WTC11 (cell line): Measurements from ENCODE around the gene OSTN. TPM values are rescaled to one million over a fixed set of nuclear protein-coding genes. Genes with fewer than 3 reads are reported as not detected.

Experiments used
- ATAC-seq: fragments of 200-7000 bp; cut with Tn5 transposase; 2 replicates; pipeline ENCODE4 v1.10.0; 2021; ENCODE audit warnings: mild to moderate bottlenecking, moderate library complexity
- CTCF ChIA-PET: fragments of 300-600 bp; sonication (Branson Sonifier 250); formaldehyde crosslinking; loops from one replicate; lab custom pipeline; 2021; ENCODE audit warnings: antibody characterized with exemption; lab: Charles Lee
- POLR2A ChIA-PET: fragments of 350-600 bp; sonication (Branson Sonifier 250); formaldehyde crosslinking; loops from one replicate; lab custom pipeline; 2021; ENCODE audit warnings: antibody characterized with exemption; lab: Charles Lee
- DNase-seq: peaks from one replicate; pipeline ENCODE4 v3.0.0; 2021; ENCODE audit warnings: low spot score
- H3K27ac Mint-ChIP-seq: 2 replicates; pipeline ENCODE4 v1.8.0; 2021; ENCODE audit warnings: mixed read lengths
- H3K27me3 Mint-ChIP-seq: 2 replicates; pipeline ENCODE4 v1.8.0; 2021; ENCODE audit warnings: low read depth, mild to moderate bottlenecking, moderate library complexity, mixed read lengths
- H3K36me3 Mint-ChIP-seq: 2 replicates; pipeline ENCODE4 v1.8.0; 2021; ENCODE audit warnings: mixed read lengths
- H3K4me1 Mint-ChIP-seq: 2 replicates; pipeline ENCODE4 v1.8.0; 2022; ENCODE audit warnings: mixed read lengths
- H3K4me3 Mint-ChIP-seq: 2 replicates; pipeline ENCODE4 v1.8.0; 2021; ENCODE audit warnings: mild to moderate bottlenecking, moderate library complexity, mixed read lengths
- H3K9me3 Mint-ChIP-seq: 2 replicates; pipeline ENCODE4 v1.8.0; 2021; ENCODE audit warnings: mixed read lengths
- ATF1 ChIP-seq: sonication (generic); formaldehyde crosslinking; IDR thresholded peaks from 2 replicates; pipeline ENCODE4 v1.8.1; 2023; ENCODE audit warnings: mild to moderate bottlenecking, moderate library complexity, missing genetic modification reagents
- CREM ChIP-seq: sonication (generic); formaldehyde crosslinking; IDR thresholded peaks from 2 replicates; pipeline ENCODE4 v1.8.1; 2022; ENCODE audit warnings: mild to moderate bottlenecking, missing genetic modification reagents, moderate library complexity
- EMX1 ChIP-seq: fragments of 250-450 bp; sonication (Bioruptor Pico); IDR thresholded peaks from 2 replicates; pipeline ENCODE4 v1.8.0; 2021; ENCODE audit warnings: mild to moderate bottlenecking
- GABPB1 ChIP-seq: sonication (generic); formaldehyde crosslinking; IDR thresholded peaks from 2 replicates; pipeline ENCODE4 v1.8.1; 2023; ENCODE audit warnings: mild to moderate bottlenecking, missing genetic modification reagents
- GTF2I ChIP-seq: fragments of 250-450 bp; sonication (Bioruptor Pico); conservative IDR thresholded peaks from 2 replicates; pipeline ENCODE4 v1.4.0; 2021; ENCODE audit warnings: mild to moderate bottlenecking
- KAT7 ChIP-seq: sonication (generic); formaldehyde crosslinking; IDR thresholded peaks from 2 replicates; pipeline ENCODE4 v1.8.1; 2023; ENCODE audit warnings: missing genetic modification reagents, mild to moderate bottlenecking, borderline replicate concordance
- NFYB ChIP-seq: sonication (generic); formaldehyde crosslinking; conservative IDR thresholded peaks from 2 replicates; pipeline ENCODE4 v1.8.0; 2022; ENCODE audit warnings: low read depth, missing genetic modification reagents
- NR2C2 ChIP-seq: sonication (generic); formaldehyde crosslinking; IDR thresholded peaks from 2 replicates; pipeline ENCODE4 v1.8.0; 2022; ENCODE audit warnings: mild to moderate bottlenecking, missing genetic modification reagents
- NR3C1 ChIP-seq: sonication (generic); formaldehyde crosslinking; conservative IDR thresholded peaks from 2 replicates; pipeline ENCODE4 v1.8.1; 2023; ENCODE audit warnings: low read depth, mild to moderate bottlenecking, missing genetic modification reagents
- PRRX2 ChIP-seq: fragments of 250-450 bp; sonication (Bioruptor Pico); IDR thresholded peaks from 2 replicates; pipeline ENCODE4 v1.8.0; 2021; ENCODE audit warnings: mild to moderate bottlenecking
- SP1 ChIP-seq: sonication (generic); formaldehyde crosslinking; conservative IDR thresholded peaks from 2 replicates; pipeline ENCODE4 v1.8.1; 2022; ENCODE audit warnings: missing genetic modification reagents
- TEAD1 ChIP-seq: sonication (generic); formaldehyde crosslinking; IDR thresholded peaks from 2 replicates; pipeline ENCODE4 v1.8.0; 2022; ENCODE audit warnings: mild to moderate bottlenecking, missing genetic modification reagents
- ZBTB21 ChIP-seq: sonication (generic); formaldehyde crosslinking; IDR thresholded peaks from 2 replicates; pipeline ENCODE4 v1.8.1; 2023; ENCODE audit warnings: mild to moderate bottlenecking, missing genetic modification reagents, borderline replicate concordance
- ZNF317 ChIP-seq: sonication (generic); formaldehyde crosslinking; IDR thresholded peaks from 2 replicates; pipeline ENCODE4 v1.8.1; 2023; ENCODE audit warnings: low read depth, mild to moderate bottlenecking, moderate library complexity, missing genetic modification reagents, borderline replicate concordance
- total RNA-seq: library from RNA; stranded (reverse); gene quantifications from 3 replicates; pipeline ENCODE4 v1.2.3, GENCODE V29; 2021
- TF ChIP-seq, protein P1 (sequence below): sonication (generic); formaldehyde crosslinking; IDR thresholded peaks from 2 replicates; pipeline ENCODE4 v1.8.0; 2022; ENCODE audit warnings: mild to moderate bottlenecking, missing genetic modification reagents
- TF ChIP-seq, protein P2 (sequence below): fragments of 250-450 bp; sonication (Bioruptor Pico); IDR thresholded peaks from 2 replicates; pipeline ENCODE4 v1.9.0; 2021; ENCODE audit warnings: moderate library complexity, mild to moderate bottlenecking, inconsistent platforms, borderline replicate concordance
- TF ChIP-seq, protein P3 (sequence below): sonication (generic); formaldehyde crosslinking; conservative IDR thresholded peaks from 2 replicates; pipeline ENCODE4 v1.8.1; 2022; ENCODE audit warnings: mild to moderate bottlenecking, missing genetic modification reagents
- TF ChIP-seq, protein P4 (sequence below): fragments of 250-450 bp; sonication (Bioruptor Pico); IDR thresholded peaks from 2 replicates; pipeline ENCODE4 v1.9.0; 2021; ENCODE audit warnings: mild to moderate bottlenecking
- TF ChIP-seq, protein P5 (sequence below): sonication (generic); formaldehyde crosslinking; IDR thresholded peaks from 2 replicates; pipeline ENCODE4 v1.8.1; 2023; ENCODE audit warnings: mild to moderate bottlenecking, missing genetic modification reagents
- TF ChIP-seq, protein P6 (sequence below): sonication (generic); formaldehyde crosslinking; IDR thresholded peaks from 2 replicates; pipeline ENCODE4 v1.8.1; 2023; ENCODE audit warnings: mild to moderate bottlenecking, missing genetic modification reagents, moderate library complexity

The OSTN gene
- total RNA-seq, 1 experiment from 2014 or later: not detected

DNA sequence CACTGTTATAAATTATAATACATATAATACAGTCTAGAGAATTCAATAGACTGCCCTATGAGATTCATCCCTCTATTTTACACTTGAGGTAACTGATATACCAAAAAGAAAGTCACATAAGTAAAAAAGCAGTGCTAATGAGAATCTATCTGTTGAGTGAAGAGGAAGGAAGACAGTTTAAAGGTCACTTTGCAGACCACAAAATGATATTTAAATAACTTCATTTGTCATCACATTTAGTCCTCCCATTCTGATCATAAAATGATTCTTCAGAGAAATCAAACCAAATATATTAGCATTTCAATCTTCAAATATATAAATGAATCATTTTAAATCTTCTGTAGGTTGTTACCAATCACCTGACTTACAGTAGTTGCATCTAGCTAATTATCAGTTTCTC lies 69.7 kb downstream of the OSTN start:
- DNase-seq (no peak), ATAC-seq (no peak)
- no peaks in the 10 kb centered on the region for H3K27me3 Mint-ChIP-seq
- POLR2A ChIA-PET: no interaction called here
- TF ChIP-seq ZBTB21 (CRISPR knock-in tag) (no peak), ZNF317 (CRISPR knock-in tag) (no peak), NR2C2 (no peak), SP1 (CRISPR knock-in tag) (no peak), CREM (CRISPR knock-in tag) (no peak), PRRX2 (CRISPR knock-in tag) (no peak), EMX1 (CRISPR knock-in tag) (no peak), NR3C1 (no peak), TEAD1 (CRISPR knock-in tag) (no peak)
- TF ChIP-seq, protein P1, sequence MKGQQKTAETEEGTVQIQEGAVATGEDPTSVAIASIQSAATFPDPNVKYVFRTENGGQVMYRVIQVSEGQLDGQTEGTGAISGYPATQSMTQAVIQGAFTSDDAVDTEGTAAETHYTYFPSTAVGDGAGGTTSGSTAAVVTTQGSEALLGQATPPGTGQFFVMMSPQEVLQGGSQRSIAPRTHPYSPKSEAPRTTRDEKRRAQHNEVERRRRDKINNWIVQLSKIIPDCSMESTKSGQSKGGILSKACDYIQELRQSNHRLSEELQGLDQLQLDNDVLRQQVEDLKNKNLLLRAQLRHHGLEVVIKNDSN (CRISPR knock-in tag): no peak
- TF ChIP-seq, protein P2, sequence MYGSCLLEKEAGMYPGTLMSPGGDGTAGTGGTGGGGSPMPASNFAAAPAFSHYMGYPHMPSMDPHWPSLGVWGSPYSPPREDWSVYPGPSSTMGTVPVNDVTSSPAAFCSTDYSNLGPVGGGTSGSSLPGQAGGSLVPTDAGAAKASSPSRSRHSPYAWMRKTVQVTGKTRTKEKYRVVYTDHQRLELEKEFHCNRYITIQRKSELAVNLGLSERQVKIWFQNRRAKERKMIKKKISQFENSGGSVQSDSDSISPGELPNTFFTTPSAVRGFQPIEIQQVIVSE (CRISPR knock-in tag): no peak
- TF ChIP-seq, all 79 proteins: peak for 0
- H3K36me3 Mint-ChIP-seq: peaks cover 23% of the 10 kb centered on the region
- no peak overlapping the region for H3K4me3 Mint-ChIP-seq
- H3K9me3 Mint-ChIP-seq: peaks cover 32% of the 10 kb centered on the region
- CTCF ChIA-PET: no interaction called here
- no peaks in the 10 kb centered on the region for H3K4me1 Mint-ChIP-seq
- no peak overlapping the region for H3K27ac Mint-ChIP-seq

DNA sequence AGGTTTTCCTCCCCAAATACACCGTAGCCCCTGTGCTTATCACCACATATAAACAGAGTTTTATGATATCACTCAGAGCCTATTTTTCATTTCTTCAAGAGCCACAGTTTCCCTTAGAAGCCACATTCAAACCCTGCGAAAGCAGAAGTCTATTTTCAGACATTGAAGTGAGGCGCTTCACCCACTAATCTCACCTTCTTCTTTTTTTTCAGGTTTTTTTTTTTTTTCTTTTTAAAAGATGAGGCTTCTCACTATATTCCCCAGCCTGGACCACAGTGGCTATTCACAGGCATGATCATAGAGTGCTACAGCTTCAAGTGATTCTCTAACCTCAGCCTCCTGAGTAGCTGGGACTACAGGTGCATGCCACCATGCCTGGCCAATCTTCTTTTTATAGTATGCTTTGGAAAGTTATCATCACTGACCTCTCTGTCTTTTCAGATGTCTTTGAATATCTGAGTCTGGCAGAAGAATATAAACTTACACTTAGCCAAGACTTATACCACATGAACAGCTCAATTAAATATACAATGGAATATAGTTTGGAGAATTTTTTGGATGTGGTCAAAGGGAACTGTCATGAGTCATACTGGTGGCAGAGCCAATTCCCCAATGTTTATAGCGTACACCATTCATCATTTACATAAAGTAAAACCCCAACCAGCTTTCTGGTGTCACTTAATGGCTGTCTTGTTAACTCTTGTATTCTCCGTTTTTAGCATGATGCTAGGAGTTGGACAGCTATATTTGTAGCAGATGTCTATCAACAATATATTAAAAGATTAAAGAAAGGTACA lies 70.4 kb downstream of the OSTN start:
- ChIA-PET POLR2A (no interaction called here), CTCF (no interaction called here)
- ATAC-seq (no peak), DNase-seq (no peak)
- H3K4me3 Mint-ChIP-seq: no peak overlapping the region
- TF ChIP-seq, protein P3, sequence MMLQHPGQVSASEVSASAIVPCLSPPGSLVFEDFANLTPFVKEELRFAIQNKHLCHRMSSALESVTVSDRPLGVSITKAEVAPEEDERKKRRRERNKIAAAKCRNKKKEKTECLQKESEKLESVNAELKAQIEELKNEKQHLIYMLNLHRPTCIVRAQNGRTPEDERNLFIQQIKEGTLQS: no peak
- TF ChIP-seq, protein P4, sequence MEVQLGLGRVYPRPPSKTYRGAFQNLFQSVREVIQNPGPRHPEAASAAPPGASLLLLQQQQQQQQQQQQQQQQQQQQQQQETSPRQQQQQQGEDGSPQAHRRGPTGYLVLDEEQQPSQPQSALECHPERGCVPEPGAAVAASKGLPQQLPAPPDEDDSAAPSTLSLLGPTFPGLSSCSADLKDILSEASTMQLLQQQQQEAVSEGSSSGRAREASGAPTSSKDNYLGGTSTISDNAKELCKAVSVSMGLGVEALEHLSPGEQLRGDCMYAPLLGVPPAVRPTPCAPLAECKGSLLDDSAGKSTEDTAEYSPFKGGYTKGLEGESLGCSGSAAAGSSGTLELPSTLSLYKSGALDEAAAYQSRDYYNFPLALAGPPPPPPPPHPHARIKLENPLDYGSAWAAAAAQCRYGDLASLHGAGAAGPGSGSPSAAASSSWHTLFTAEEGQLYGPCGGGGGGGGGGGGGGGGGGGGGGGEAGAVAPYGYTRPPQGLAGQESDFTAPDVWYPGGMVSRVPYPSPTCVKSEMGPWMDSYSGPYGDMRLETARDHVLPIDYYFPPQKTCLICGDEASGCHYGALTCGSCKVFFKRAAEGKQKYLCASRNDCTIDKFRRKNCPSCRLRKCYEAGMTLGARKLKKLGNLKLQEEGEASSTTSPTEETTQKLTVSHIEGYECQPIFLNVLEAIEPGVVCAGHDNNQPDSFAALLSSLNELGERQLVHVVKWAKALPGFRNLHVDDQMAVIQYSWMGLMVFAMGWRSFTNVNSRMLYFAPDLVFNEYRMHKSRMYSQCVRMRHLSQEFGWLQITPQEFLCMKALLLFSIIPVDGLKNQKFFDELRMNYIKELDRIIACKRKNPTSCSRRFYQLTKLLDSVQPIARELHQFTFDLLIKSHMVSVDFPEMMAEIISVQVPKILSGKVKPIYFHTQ (CRISPR knock-in tag): no peak
- TF ChIP-seq SP1 (CRISPR knock-in tag) (no peak), EMX1 (CRISPR knock-in tag) (no peak), NFYB (CRISPR knock-in tag) (no peak), KAT7 (CRISPR knock-in tag) (no peak), GABPB1 (CRISPR knock-in tag) (no peak), ATF1 (CRISPR knock-in tag) (no peak), GTF2I (no peak)
- TF ChIP-seq, protein P5, sequence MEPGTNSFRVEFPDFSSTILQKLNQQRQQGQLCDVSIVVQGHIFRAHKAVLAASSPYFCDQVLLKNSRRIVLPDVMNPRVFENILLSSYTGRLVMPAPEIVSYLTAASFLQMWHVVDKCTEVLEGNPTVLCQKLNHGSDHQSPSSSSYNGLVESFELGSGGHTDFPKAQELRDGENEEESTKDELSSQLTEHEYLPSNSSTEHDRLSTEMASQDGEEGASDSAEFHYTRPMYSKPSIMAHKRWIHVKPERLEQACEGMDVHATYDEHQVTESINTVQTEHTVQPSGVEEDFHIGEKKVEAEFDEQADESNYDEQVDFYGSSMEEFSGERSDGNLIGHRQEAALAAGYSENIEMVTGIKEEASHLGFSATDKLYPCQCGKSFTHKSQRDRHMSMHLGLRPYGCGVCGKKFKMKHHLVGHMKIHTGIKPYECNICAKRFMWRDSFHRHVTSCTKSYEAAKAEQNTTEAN (CRISPR knock-in tag): no peak
- TF ChIP-seq, protein P6, sequence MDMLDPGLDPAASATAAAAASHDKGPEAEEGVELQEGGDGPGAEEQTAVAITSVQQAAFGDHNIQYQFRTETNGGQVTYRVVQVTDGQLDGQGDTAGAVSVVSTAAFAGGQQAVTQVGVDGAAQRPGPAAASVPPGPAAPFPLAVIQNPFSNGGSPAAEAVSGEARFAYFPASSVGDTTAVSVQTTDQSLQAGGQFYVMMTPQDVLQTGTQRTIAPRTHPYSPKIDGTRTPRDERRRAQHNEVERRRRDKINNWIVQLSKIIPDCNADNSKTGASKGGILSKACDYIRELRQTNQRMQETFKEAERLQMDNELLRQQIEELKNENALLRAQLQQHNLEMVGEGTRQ (CRISPR knock-in tag): no peak
- H3K4me1 Mint-ChIP-seq: no peaks in the 10 kb centered on the region
- peaks cover 23% of the 10 kb centered on the region for H3K36me3 Mint-ChIP-seq
- no peak overlapping the region for H3K27ac Mint-ChIP-seq
- no peaks in the 10 kb centered on the region for H3K27me3 Mint-ChIP-seq
- peaks cover 32% of the 10 kb centered on the region for H3K9me3 Mint-ChIP-seq
